HepG2 (cell line): ENCODE measurements around the gene EPB41L2. TPM values are rescaled to one million over a fixed set of nuclear protein-coding genes. Genes with fewer than 3 reads are reported as not detected.

Experiments
- ARNT ChIP-seq: fragments of 450-650 bp; IDR thresholded peaks from 2 replicates; pipeline ENCODE4 v1.6.1; 2017
- CCAR2 ChIP-seq: fragments of 200-400 bp; formaldehyde crosslinking; optimal IDR thresholded peaks from 2 replicates; pipeline ENCODE3; 2018; ENCODE audit warnings: low read depth, mild to moderate bottlenecking, low read length, moderate library complexity
- DNMT3B ChIP-seq: conservative IDR thresholded peaks from 2 replicates; pipeline ENCODE4 v1.6.1; 2016; ENCODE audit warnings: missing biosample characterization, control low read depth
- ESRRA ChIP-seq: sonication (generic); formaldehyde crosslinking; IDR thresholded peaks from 2 replicates; pipeline ENCODE4 v1.5.1; 2020; ENCODE audit warnings: mild to moderate bottlenecking, low read depth, missing genetic modification reagents
- MED8 ChIP-seq: sonication (generic); formaldehyde crosslinking; IDR thresholded peaks from 2 replicates; pipeline ENCODE4 v1.8.1; 2023; ENCODE audit warnings: mild to moderate bottlenecking, missing genetic modification reagents; ENCODE audit not compliant: insufficient replicate concordance
- PITX1 ChIP-seq: sonication (generic); formaldehyde crosslinking; IDR thresholded peaks from 2 replicates; pipeline ENCODE4 v1.5.1; 2020; ENCODE audit warnings: mild to moderate bottlenecking, missing genetic modification reagents
- RELA ChIP-seq: sonication (generic); formaldehyde crosslinking; IDR thresholded peaks from 2 replicates; pipeline ENCODE4 v1.4.0; 2020; ENCODE audit warnings: missing genetic modification reagents
- REST ChIP-seq, 2 experiments: IDR thresholded peaks; 2 replicates each; pipeline ENCODE4 v1.6.1; 2011 to 2012; ENCODE audit warnings: low read length in 2 of 2, borderline replicate concordance in 1 of 2, low read depth in 1 of 2, mild to moderate bottlenecking in 1 of 2, moderate library complexity in 1 of 2
- ZNF33B ChIP-seq: sonication (generic); formaldehyde crosslinking; IDR thresholded peaks from 2 replicates; pipeline ENCODE4 v1.5.1; 2020; ENCODE audit warnings: mild to moderate bottlenecking, missing genetic modification reagents
- ZNF407 ChIP-seq: sonication (generic); formaldehyde crosslinking; IDR thresholded peaks from one replicate; pipeline ENCODE4 v1.5.1; 2020; ENCODE audit warnings: mild to moderate bottlenecking, missing genetic modification reagents; ENCODE audit errors: not compliant biosample characterization
- ZNF549 ChIP-seq: sonication (generic); formaldehyde crosslinking; IDR thresholded peaks from 2 replicates; pipeline ENCODE4 v1.5.0; 2020; ENCODE audit warnings: missing genetic modification reagents
- ZNF607 ChIP-seq: sonication (generic); formaldehyde crosslinking; IDR thresholded peaks from 2 replicates; pipeline ENCODE4 v1.5.1; 2020; ENCODE audit warnings: missing genetic modification reagents, mild to moderate bottlenecking, borderline replicate concordance
- ZNF614 ChIP-seq: IDR thresholded peaks from 2 replicates; pipeline ENCODE4 v1.6.1; 2018; ENCODE audit warnings: missing biosample characterization, missing genetic modification reagents, inconsistent platforms, borderline replicate concordance
- ZNF674 ChIP-seq: sonication (generic); formaldehyde crosslinking; IDR thresholded peaks from 2 replicates; pipeline ENCODE4 v1.5.0; 2020; ENCODE audit warnings: low read depth, mild to moderate bottlenecking, missing genetic modification reagents
- ZNF737 ChIP-seq: sonication (generic); formaldehyde crosslinking; IDR thresholded peaks from 2 replicates; pipeline ENCODE4 v1.5.0; 2020; ENCODE audit warnings: missing genetic modification reagents, mild to moderate bottlenecking, borderline replicate concordance
- polyA plus RNA-seq, 8 experiments: library from polyadenylated mRNA; depleted of rRNA in 3 of 8; stranded (reverse) in 7 of 8; unstranded in 1 of 8; fragments of >200 nt; fragmentation: Illumina TruSeq in 4 of 8; extraction: Trizol in 4 of 8; gene quantifications; 2 replicates each; pipeline versions ENCODE4 v1.2.1 to v1.2.3, GENCODE V29; 2011 to 2016; ENCODE audit warnings: low read depth in 4 of 8, missing spikeins in 1 of 8, mixed read lengths in 1 of 8; ENCODE audit not compliant: insufficient read depth in 1 of 8
- total RNA-seq, 5 experiments: library from RNA; depleted of rRNA; stranded (reverse); fragments of >200 nt; fragmentation: Illumina TruSeq; extraction: Trizol; gene quantifications; 2 replicates each; pipeline ENCODE4 v1.2.3, GENCODE V29; 2016; ENCODE audit warnings: low read depth in 1 of 5
- TF ChIP-seq, protein P1 (sequence below): sonication (generic); formaldehyde crosslinking; IDR thresholded peaks from 2 replicates; pipeline ENCODE4 v1.4.0; 2020; ENCODE audit warnings: mild to moderate bottlenecking, low read depth, missing genetic modification reagents

The EPB41L2 gene
- total and polyA plus RNA-seq, 2 of the 13 experiments (the other 11 are each of a cell fraction or from before 2014, with no cell fraction given), result 41.7 to 56.4 TPM

GRCh38 chr6:130864344-130864743 is 198.7 kb downstream of the EPB41L2 start (continued):
- TF ChIP-seq ZNF407 (no peak), ZNF674 (CRISPR knock-in tag) (no peak), PITX1 (CRISPR knock-in tag) (peak; percentile 88), ZNF549 (CRISPR knock-in tag) (no peak), ZNF607 (no peak), ZNF33B (CRISPR knock-in tag) (no peak), DNMT3B (CRISPR knock-in tag) (no peak), ARNT (no peak), MED8 (CRISPR knock-in tag) (no peak), RELA (no peak), ZNF737 (CRISPR knock-in tag) (no peak), ZNF614 (CRISPR knock-in tag) (peak; percentile 68; the same call in 1 of the 2 replicates), CCAR2 (no peak), REST (IDR thresholded peaks at IDR 0.05; ENCODE audit: borderline replicate concordance in 1 of 2, low read depth in 1 of 2, low read length in 2 of 2) (0 out of 4 replicates have a peak, but pooled peaks of 1 of the 2 experiments have one; percentile 38), ESRRA (CRISPR knock-in tag) (0 out of 2 replicates have a peak, but pooled peaks have one; percentile 49)
- TF ChIP-seq, protein P1, sequence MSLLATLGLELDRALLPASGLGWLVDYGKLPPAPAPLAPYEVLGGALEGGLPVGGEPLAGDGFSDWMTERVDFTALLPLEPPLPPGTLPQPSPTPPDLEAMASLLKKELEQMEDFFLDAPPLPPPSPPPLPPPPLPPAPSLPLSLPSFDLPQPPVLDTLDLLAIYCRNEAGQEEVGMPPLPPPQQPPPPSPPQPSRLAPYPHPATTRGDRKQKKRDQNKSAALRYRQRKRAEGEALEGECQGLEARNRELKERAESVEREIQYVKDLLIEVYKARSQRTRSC (CRISPR knock-in tag), result no peak
